GM19239 (cell line): Measurements from ENCODE around the gene RNF34.

Experiments used
- DNase-seq: peaks from one replicate; pipeline ENCODE4 v3.0.0; 2011; ENCODE audit warnings: low spot score; ENCODE audit not compliant: insufficient read length
- FAIRE-seq: peaks from 2 replicates; lab custom pipeline; 2011; peaks lifted over from hg19 to GRCh38; lab: Jason Lieb, UNC

Gene RNF34

GRCh38 chr12:121461048-121461447, 61.1 kb downstream of the RNF34 start:
- FAIRE-seq (no peak), DNase-seq (no peak)

GRCh38 chr12:121464331-121464730, 64.4 kb downstream of the RNF34 start:
- FAIRE-seq (no peak), DNase-seq (no peak)

- DNase-seq = no peak
- FAIRE-seq = peak; percentile 58
Measured at GRCh38 chr12:121465921-121466793, 66.2 kb downstream of the RNF34 start.

GRCh38 chr12:121466794-121467637, 67.1 kb downstream of the RNF34 start:
- DNase-seq = peak; percentile 97
- FAIRE-seq = peak; percentile 40

GRCh38 chr12:121467638-121468498, 68.0 kb downstream of the RNF34 start:
- FAIRE-seq (no peak), DNase-seq (no peak)

- DNase-seq = no peak
- no peak for FAIRE-seq
Measured at GRCh38 chr12:121468499-121468801, 68.5 kb downstream of the RNF34 start.

- DNase-seq = no peak
- no peak for FAIRE-seq
Measured at GRCh38 chr12:121470751-121471150, 70.8 kb downstream of the RNF34 start.

- FAIRE-seq (no peak), DNase-seq (no peak)
Measured at GRCh38 chr12:121472150-121472905, 72.4 kb downstream of the RNF34 start.
